Loucy (cell line): ENCODE measurements around the gene TARDBP.

Experiments used
- H2AFZ ChIP-seq: fragments of 200-600 bp; sonication (generic); 2 replicates; pipeline ENCODE4 v1.6.0; 2016; ENCODE audit warnings: antibody characterized with exemption, mild to moderate bottlenecking, low read length, moderate library complexity
- H3F3A ChIP-seq: fragments of 200-600 bp; 2 replicates; pipeline ENCODE4 v1.6.0; 2016; ENCODE audit warnings: antibody characterized with exemption, low read depth, mild to moderate bottlenecking
- H3K27me3 ChIP-seq: fragments of 200-600 bp; sonication (generic); 2 replicates; pipeline ENCODE4 v1.6.1; 2014; ENCODE audit warnings: low read length, mild to moderate bottlenecking; ENCODE audit not compliant: insufficient read depth, poor library complexity, severe bottlenecking
- H3K36me3 ChIP-seq: fragments of 200-600 bp; sonication (generic); 2 replicates; pipeline ENCODE4 v1.6.1; 2016; ENCODE audit warnings: low read length; ENCODE audit not compliant: insufficient read depth
- H3K4me1 ChIP-seq: fragments of 200-600 bp; sonication (generic); 2 replicates; pipeline ENCODE4 v1.5.1; 2014; ENCODE audit warnings: low read length, mild to moderate bottlenecking; ENCODE audit not compliant: insufficient read depth, poor library complexity, severe bottlenecking
- H3K4me2 ChIP-seq: fragments of 200-600 bp; sonication (generic); 2 replicates; pipeline ENCODE4 v1.6.0; 2014; ENCODE audit warnings: antibody characterized with exemption, low read length, low read depth, mild to moderate bottlenecking; ENCODE audit not compliant: poor library complexity, severe bottlenecking
- H3K4me3 ChIP-seq: fragments of 200-600 bp; sonication (generic); 2 replicates; pipeline ENCODE4 v1.5.1; 2014; ENCODE audit warnings: low read length, mild to moderate bottlenecking, mixed read lengths; ENCODE audit not compliant: poor library complexity, severe bottlenecking
- H3K79me2 ChIP-seq: fragments of 200-600 bp; sonication (generic); 2 replicates; pipeline ENCODE4 v1.6.1; 2014; ENCODE audit warnings: low read length; ENCODE audit not compliant: insufficient read depth
- H3K9ac ChIP-seq: fragments of 200-600 bp; sonication (generic); 2 replicates; pipeline ENCODE4 v1.6.0; 2014; ENCODE audit warnings: mild to moderate bottlenecking, low read depth, low read length, moderate library complexity; ENCODE audit not compliant: poor library complexity, severe bottlenecking
- H3K9me2 ChIP-seq: fragments of 200-600 bp; sonication (generic); replicated peaks from 2 replicates; pipeline ENCODE4 v1.6.1; 2016; ENCODE audit warnings: low read depth, low read length, mixed read lengths
- H3K9me3 ChIP-seq: fragments of 200-600 bp; sonication (generic); 2 replicates; pipeline ENCODE4 v1.6.1; 2014; ENCODE audit warnings: mild to moderate bottlenecking, antibody characterized with exemption, low read length, low read depth; ENCODE audit not compliant: insufficient read depth
- H4K20me1 ChIP-seq: fragments of 200-600 bp; sonication (generic); 2 replicates; pipeline ENCODE4 v1.6.0; 2014; ENCODE audit warnings: antibody characterized with exemption, low read length, mild to moderate bottlenecking; ENCODE audit not compliant: insufficient read depth, poor library complexity, severe bottlenecking
- EZH2phosphoT487 ChIP-seq: fragments of 200-600 bp; IDR thresholded peaks from 2 replicates; pipeline ENCODE4 v1.6.1; 2018; ENCODE audit warnings: antibody characterized with exemption, mild to moderate bottlenecking, moderate library complexity, borderline replicate concordance
- TF ChIP-seq, protein P1 (sequence below): fragments of 200-600 bp; sonication (generic); conservative IDR thresholded peaks from 2 replicates; pipeline ENCODE4 v1.5.1; 2014; ENCODE audit warnings: mild to moderate bottlenecking, antibody characterized with exemption, low read length

Gene TARDBP

DNA sequence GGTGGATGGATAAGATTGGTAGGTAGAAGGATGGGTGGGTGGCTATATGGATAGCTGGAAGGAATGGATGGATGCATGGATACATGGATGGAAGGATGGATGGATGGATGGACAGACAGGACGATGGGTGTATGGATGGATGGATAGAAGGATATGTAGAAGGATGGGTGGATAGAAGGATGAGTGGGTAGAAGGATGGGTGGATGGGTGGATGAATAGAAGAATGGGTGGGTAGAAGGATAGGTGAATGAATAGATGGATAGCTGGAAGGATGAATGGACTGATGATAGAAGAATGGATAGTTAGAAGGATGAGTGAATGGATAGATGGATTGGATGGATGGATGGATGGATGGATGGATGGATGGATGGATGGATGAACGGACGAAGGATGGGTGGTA is 29.6 kb downstream of the TARDBP start:
- H2AFZ ChIP-seq = no peak overlapping the region
- no peaks in the 10 kb centered on the region for H3F3A ChIP-seq
- no peaks in the 10 kb centered on the region for H3K9me2 ChIP-seq
- no peak overlapping the region for H3K4me3 ChIP-seq
- no peaks in the 10 kb centered on the region for H3K9me3 ChIP-seq
- H3K4me2 ChIP-seq = no peak overlapping the region
- H4K20me1 ChIP-seq = no peaks in the 10 kb centered on the region
- H3K4me1 ChIP-seq = peaks cover 3% of the 10 kb centered on the region
- H3K36me3 ChIP-seq = no peaks in the 10 kb centered on the region
- TF ChIP-seq, protein P1, sequence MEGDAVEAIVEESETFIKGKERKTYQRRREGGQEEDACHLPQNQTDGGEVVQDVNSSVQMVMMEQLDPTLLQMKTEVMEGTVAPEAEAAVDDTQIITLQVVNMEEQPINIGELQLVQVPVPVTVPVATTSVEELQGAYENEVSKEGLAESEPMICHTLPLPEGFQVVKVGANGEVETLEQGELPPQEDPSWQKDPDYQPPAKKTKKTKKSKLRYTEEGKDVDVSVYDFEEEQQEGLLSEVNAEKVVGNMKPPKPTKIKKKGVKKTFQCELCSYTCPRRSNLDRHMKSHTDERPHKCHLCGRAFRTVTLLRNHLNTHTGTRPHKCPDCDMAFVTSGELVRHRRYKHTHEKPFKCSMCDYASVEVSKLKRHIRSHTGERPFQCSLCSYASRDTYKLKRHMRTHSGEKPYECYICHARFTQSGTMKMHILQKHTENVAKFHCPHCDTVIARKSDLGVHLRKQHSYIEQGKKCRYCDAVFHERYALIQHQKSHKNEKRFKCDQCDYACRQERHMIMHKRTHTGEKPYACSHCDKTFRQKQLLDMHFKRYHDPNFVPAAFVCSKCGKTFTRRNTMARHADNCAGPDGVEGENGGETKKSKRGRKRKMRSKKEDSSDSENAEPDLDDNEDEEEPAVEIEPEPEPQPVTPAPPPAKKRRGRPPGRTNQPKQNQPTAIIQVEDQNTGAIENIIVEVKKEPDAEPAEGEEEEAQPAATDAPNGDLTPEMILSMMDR = no peak
- TF ChIP-seq EZH2phosphoT487 = no peak
- no peak overlapping the region for H3K9ac ChIP-seq
- H3K27me3 ChIP-seq = no peaks in the 10 kb centered on the region
- no peaks in the 10 kb centered on the region for H3K79me2 ChIP-seq

DNA sequence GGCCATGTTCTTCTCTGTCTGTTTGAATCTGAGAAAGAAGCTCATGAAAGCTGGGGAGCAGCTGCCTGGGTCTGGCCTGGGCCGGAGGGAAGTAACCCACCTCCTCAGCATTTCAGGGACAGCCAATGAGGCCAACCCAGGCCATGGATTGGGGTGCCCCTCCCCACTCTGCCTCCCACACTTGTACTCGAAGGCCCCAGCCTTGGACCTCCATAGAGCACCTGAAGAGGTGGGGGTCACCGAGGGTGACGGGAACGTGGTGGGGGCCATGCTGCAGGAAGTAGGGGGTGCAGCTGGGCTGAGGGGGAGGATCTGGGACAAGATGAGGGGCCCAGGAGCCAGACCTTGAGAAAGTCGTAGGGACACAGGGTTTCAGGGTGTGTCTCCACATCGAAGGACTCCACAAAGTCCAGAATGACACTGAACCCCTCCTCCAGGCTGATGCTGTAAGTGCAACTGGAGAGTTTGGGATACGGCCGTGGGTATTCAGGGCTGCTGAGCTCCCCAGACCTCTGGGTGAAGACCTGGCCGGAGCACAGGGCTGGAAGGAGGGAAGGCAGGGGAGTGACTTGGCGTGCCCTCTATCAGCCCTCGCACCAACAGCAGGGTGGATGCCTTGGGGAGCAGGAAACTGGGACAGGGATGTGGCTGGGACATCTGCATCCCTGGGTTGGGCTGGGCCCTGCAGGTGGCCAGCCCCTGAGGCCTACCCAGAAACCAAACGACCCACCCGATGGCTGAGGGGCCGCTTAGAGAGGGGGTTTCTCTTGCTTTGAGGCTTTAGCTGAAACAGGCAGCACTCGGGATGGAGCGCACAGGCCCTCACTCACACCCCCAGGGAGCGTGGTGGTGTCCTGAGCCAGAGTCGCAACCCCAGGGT is 30.8 kb downstream of the TARDBP start:
- no peaks in the 10 kb centered on the region for H3K79me2 ChIP-seq
- H4K20me1 ChIP-seq = no peaks in the 10 kb centered on the region
- no peak overlapping the region for H3K4me3 ChIP-seq
- H2AFZ ChIP-seq = no peak overlapping the region
- no peaks in the 10 kb centered on the region for H3K27me3 ChIP-seq
- H3F3A ChIP-seq = no peaks in the 10 kb centered on the region
- H3K4me1 ChIP-seq = no peaks in the 10 kb centered on the region
- H3K9me2 ChIP-seq = no peaks in the 10 kb centered on the region
- H3K36me3 ChIP-seq = no peaks in the 10 kb centered on the region
- H3K9me3 ChIP-seq = no peaks in the 10 kb centered on the region
- TF ChIP-seq EZH2phosphoT487 = no peak
- TF ChIP-seq, protein P1 = no peak
- no peak overlapping the region for H3K4me2 ChIP-seq
- H3K9ac ChIP-seq = no peak overlapping the region

DNA sequence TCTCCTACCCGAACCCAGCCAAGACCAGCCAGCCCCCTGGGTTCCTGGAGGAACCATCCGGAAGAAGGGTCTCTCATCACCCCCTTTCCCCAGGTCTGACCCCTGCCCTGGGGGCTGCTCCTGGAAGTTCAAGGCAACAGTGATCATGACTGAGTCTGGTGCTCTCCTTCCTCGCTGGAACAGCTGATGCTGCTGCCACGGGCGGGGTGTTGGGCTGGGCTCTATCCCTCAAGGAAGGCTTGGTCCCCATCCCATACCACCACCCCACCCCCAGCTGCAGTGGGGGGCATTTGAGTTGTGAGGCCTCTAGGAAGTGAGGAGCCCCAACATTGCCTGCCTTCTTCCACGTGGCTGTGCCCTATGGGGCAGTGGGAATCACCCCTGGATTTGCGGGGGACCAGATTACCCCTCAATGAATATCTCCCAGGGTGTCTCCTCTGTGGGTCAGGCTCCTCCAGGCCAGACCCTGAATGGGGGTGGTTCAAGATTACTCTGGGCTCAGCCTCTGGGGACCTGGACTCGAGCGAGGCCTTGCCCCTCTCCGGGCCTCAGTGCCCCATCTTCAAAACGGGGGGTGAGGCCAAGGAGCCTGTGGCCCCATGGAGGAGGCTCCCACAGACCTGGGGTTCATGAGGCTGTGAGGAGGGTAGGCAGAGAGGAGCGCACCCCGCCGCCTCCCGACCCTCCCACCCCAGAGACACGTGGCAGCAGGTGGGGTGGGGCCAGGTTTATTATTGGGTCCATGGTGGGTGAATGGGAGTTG is 31.8 kb downstream of the TARDBP start:
- no peaks in the 10 kb centered on the region for H3K79me2 ChIP-seq
- TF ChIP-seq, protein P1 = no peak
- TF ChIP-seq EZH2phosphoT487 = no peak
- no peaks in the 10 kb centered on the region for H4K20me1 ChIP-seq
- no peaks in the 10 kb centered on the region for H3K9me2 ChIP-seq
- H3K4me1 ChIP-seq = no peaks in the 10 kb centered on the region
- H3F3A ChIP-seq = no peaks in the 10 kb centered on the region
- no peak overlapping the region for H3K9ac ChIP-seq
- no peaks in the 10 kb centered on the region for H3K9me3 ChIP-seq
- H3K4me3 ChIP-seq = no peak overlapping the region
- H3K4me2 ChIP-seq = no peak overlapping the region
- H3K36me3 ChIP-seq = no peaks in the 10 kb centered on the region
- no peak overlapping the region for H2AFZ ChIP-seq
- no peaks in the 10 kb centered on the region for H3K27me3 ChIP-seq
